Testis (tissue), 2 donors: ENCODE results near the gene MYADML2.

Experiments
- POLR2A ChIP-seq: fragments of 450-650 bp; IDR thresholded peaks from one replicate; pipeline ENCODE4 v1.6.1; 2017; ENCODE audit warnings: antibody characterized with exemption, mild to moderate bottlenecking, moderate library complexity
- TF ChIP-seq, protein P1 (sequence below), 3 experiments: fragments of 450-650 bp in 2 of 3; fragments of 200-600 bp in 1 of 3; sonication (generic) in 1 of 3; IDR thresholded peaks; one replicate each; pipeline ENCODE4 v1.5.1; 2016 to 2019; ENCODE audit warnings: antibody characterized with exemption in 3 of 3, mild to moderate bottlenecking in 2 of 3, moderate library complexity in 1 of 3

DNA sequence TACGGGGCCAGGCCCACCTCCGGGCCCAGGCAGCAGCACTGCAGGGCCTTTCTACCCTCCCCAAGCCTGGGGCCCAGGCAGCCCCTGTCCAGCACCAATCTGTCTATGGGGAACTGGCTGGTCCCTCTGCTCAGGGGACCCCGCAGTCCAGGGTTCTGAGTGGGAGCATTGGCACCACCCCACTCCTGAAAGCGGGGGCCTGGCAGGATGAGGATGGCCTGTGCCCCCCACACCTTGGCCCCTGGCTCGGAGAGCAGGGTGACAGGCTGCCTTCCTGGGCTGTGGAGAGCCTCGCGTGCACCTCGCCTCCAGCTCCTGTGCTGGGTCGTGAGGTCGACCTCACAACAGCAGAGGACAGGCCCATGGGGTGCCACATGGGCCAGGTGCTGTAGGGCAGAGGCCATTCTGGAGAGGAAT, 43.6 kb downstream of the MYADML2 start:
- TF ChIP-seq, protein P1, sequence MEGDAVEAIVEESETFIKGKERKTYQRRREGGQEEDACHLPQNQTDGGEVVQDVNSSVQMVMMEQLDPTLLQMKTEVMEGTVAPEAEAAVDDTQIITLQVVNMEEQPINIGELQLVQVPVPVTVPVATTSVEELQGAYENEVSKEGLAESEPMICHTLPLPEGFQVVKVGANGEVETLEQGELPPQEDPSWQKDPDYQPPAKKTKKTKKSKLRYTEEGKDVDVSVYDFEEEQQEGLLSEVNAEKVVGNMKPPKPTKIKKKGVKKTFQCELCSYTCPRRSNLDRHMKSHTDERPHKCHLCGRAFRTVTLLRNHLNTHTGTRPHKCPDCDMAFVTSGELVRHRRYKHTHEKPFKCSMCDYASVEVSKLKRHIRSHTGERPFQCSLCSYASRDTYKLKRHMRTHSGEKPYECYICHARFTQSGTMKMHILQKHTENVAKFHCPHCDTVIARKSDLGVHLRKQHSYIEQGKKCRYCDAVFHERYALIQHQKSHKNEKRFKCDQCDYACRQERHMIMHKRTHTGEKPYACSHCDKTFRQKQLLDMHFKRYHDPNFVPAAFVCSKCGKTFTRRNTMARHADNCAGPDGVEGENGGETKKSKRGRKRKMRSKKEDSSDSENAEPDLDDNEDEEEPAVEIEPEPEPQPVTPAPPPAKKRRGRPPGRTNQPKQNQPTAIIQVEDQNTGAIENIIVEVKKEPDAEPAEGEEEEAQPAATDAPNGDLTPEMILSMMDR (IDR thresholded peaks at IDR 0.05), result no peak
- no peak for TF ChIP-seq POLR2A
